ENCODE results near the gene ZNF117. TPM values are rescaled to one million over a fixed set of nuclear protein-coding genes. Genes with fewer than 3 reads are reported as not detected.

Gene ZNF117
- total and polyA plus RNA-seq, 2 of the 8 experiments (the other 6 are each of a cell fraction or from before 2014, with no cell fraction given): 2.9 to 13.0 TPM

- no peak for TF ChIP-seq SIN3A (conservative IDR thresholded peaks at IDR 0.05 in 1 of 2, IDR thresholded peaks at IDR 0.05 in 1 of 2; ENCODE audit: low read depth in 1 of 2, low read length in 2 of 2)
Measured at GRCh38 chr7:64997927-64998391, 7.1 kb upstream of the ZNF117 start (continued).
